Effector memory CD8-positive, alpha-beta T cell (primary cell): Measurements from ENCODE around the gene OSBPL9.
"Not testable (repeated sequence)": the region's sequence is repeated elsewhere in the genome, so short reads cannot be mapped to it uniquely, and the experiment has no call there.

Source experiments
- ATAC-seq: fragments of 150-1000 bp; cut with Tn5 transposase; replicated peaks from 2 replicates; pipeline ENCODE4 v1.10.0; 2021; ENCODE audit warnings: mild to moderate bottlenecking, moderate library complexity
- DNase-seq, 3 experiments: peaks; one replicate each; pipeline ENCODE4 v3.0.0; 2021
- H3K27ac Mint-ChIP-seq, 2 donors: one replicate each; pipeline ENCODE4 v1.8.0; 2022; ENCODE audit warnings: mild to moderate bottlenecking in 2 of 2, mixed read lengths in 2 of 2, moderate library complexity in 2 of 2
- H3K27me3 Mint-ChIP-seq, 2 donors: one replicate each; pipeline ENCODE4 v1.8.0; 2022; ENCODE audit warnings: mixed read lengths in 2 of 2
- H3K36me3 Mint-ChIP-seq: one replicate; pipeline ENCODE4 v1.8.0; 2022; ENCODE audit warnings: mild to moderate bottlenecking, moderate library complexity, mixed read lengths; ENCODE audit not compliant: insufficient read depth
- H3K4me1 Mint-ChIP-seq, 2 donors: one replicate each; pipeline ENCODE4 v1.8.0; 2022; ENCODE audit warnings: low read depth in 2 of 2, mixed read lengths in 2 of 2
- H3K4me3 Mint-ChIP-seq, 2 donors: one replicate each; pipeline ENCODE4 v1.8.0; 2022; ENCODE audit warnings: mild to moderate bottlenecking in 2 of 2, mixed read lengths in 2 of 2, moderate library complexity in 2 of 2
- H3K9me3 Mint-ChIP-seq, 2 donors: one replicate each; pipeline ENCODE4 v1.8.0; 2022; ENCODE audit warnings: mixed read lengths in 2 of 2

Gene OSBPL9

GRCh38 chr1:51726051-51726450 lies 109.2 kb downstream of the OSBPL9 start:
- Mint-ChIP-seq H3K4me1 (peaks cover 16 to 27% of the 10 kb centered on the region in 2 donors), H3K36me3 (peaks cover 12% of the 10 kb centered on the region), H3K27me3 (no peaks in the 10 kb centered on the region), H3K9me3 (no peaks in the 10 kb centered on the region), H3K4me3 (no peak overlapping the region), H3K27ac (peak overlapping the region in 1 of 2 donors; percentile 64)
- no peak for ATAC-seq
- DNase-seq: no peak

- Mint-ChIP-seq H3K27me3 (no peaks in the 10 kb centered on the region), H3K27ac (peak overlapping the region in 1 of 2 donors; percentile 64), H3K36me3 (peaks cover 12% of the 10 kb centered on the region), H3K4me3 (no peak overlapping the region), H3K9me3 (no peaks in the 10 kb centered on the region), H3K4me1 (peaks cover 16 to 27% of the 10 kb centered on the region in 2 donors)
- ATAC-seq (no peak), DNase-seq (no peak)
These were observed 109.8 kb downstream of the OSBPL9 start for GRCh38 chr1:51726544-51727225.

GRCh38 chr1:51727366-51727765 lies 110.5 kb downstream of the OSBPL9 start:
- DNase-seq: no peak
- no peak overlapping the region for H3K27ac Mint-ChIP-seq
- H3K9me3 Mint-ChIP-seq: no peaks in the 10 kb centered on the region
- peak overlapping the region in 1 of 2 donors; percentile 89 for H3K4me3 Mint-ChIP-seq
- H3K4me1 Mint-ChIP-seq: peaks cover 16 to 27% of the 10 kb centered on the region in 2 donors
- no peaks in the 10 kb centered on the region for H3K27me3 Mint-ChIP-seq
- ATAC-seq: no peak
- H3K36me3 Mint-ChIP-seq: peaks cover 12% of the 10 kb centered on the region

- no peak for DNase-seq
- Mint-ChIP-seq H3K27me3 (no peaks in the 10 kb centered on the region), H3K36me3 (peaks cover 12% of the 10 kb centered on the region), H3K9me3 (no peaks in the 10 kb centered on the region), H3K4me3 (peak overlapping the region; percentile 88 to 89), H3K27ac (peak overlapping the region; percentile 90 to 91), H3K4me1 (peaks cover 22 to 34% of the 10 kb centered on the region in 2 donors)
- no peak for ATAC-seq
These were observed 111.8 kb downstream of the OSBPL9 start for GRCh38 chr1:51728611-51729155.

- Mint-ChIP-seq H3K27ac (peak overlapping the region; percentile 90 to 91), H3K9me3 (no peaks in the 10 kb centered on the region), H3K36me3 (peaks cover 12% of the 10 kb centered on the region), H3K4me3 (peak overlapping the region; percentile 88 to 89), H3K4me1 (peaks cover 22 to 34% of the 10 kb centered on the region in 2 donors), H3K27me3 (no peaks in the 10 kb centered on the region)
- peak; percentile 94 for ATAC-seq
- peak; percentile 84 to 90 (median 90) for DNase-seq
These were observed 112.4 kb downstream of the OSBPL9 start for GRCh38 chr1:51729156-51729823.

- DNase-seq (no peak), ATAC-seq (peak; percentile 3)
- peaks cover 24 to 37% of the 10 kb centered on the region in 2 donors for H3K4me1 Mint-ChIP-seq
- no peaks in the 10 kb centered on the region for H3K27me3 Mint-ChIP-seq
- H3K9me3 Mint-ChIP-seq: no peaks in the 10 kb centered on the region
- H3K36me3 Mint-ChIP-seq: peaks cover 12% of the 10 kb centered on the region
- peak overlapping the region; percentile 90 to 91 for H3K27ac Mint-ChIP-seq
- H3K4me3 Mint-ChIP-seq: peak overlapping the region; percentile 88 to 89
These were observed 113.0 kb downstream of the OSBPL9 start for GRCh38 chr1:51729824-51730301.

GRCh38 chr1:51731998-51732397 lies 115.1 kb downstream of the OSBPL9 start:
- Mint-ChIP-seq H3K4me3 (no peak overlapping the region), H3K27ac (no peak overlapping the region), H3K36me3 (peaks cover 12% of the 10 kb centered on the region), H3K27me3 (no peaks in the 10 kb centered on the region), H3K4me1 (peaks cover 33 to 52% of the 10 kb centered on the region in 2 donors), H3K9me3 (no peaks in the 10 kb centered on the region)
- DNase-seq (no peak), ATAC-seq (no peak)

GRCh38 chr1:51732701-51733425 lies 116.0 kb downstream of the OSBPL9 start:
- Mint-ChIP-seq H3K27ac (no peak overlapping the region), H3K4me3 (no peak overlapping the region), H3K27me3 (no peaks in the 10 kb centered on the region), H3K4me1 (peaks cover 33 to 49% of the 10 kb centered on the region in 2 donors), H3K36me3 (peaks cover 12% of the 10 kb centered on the region), H3K9me3 (no peaks in the 10 kb centered on the region)
- no peak for ATAC-seq
- DNase-seq: no peak

GRCh38 chr1:51733426-51733774 lies 116.5 kb downstream of the OSBPL9 start:
- Mint-ChIP-seq H3K4me1 (peaks cover 30 to 45% of the 10 kb centered on the region in 2 donors), H3K36me3 (peaks cover 12% of the 10 kb centered on the region)
- H3K27ac Mint-ChIP-seq, DNase-seq, H3K27me3 Mint-ChIP-seq, ATAC-seq, H3K4me3 Mint-ChIP-seq, H3K9me3 Mint-ChIP-seq: not testable (repeated sequence)

- Mint-ChIP-seq H3K36me3 (peaks cover 12% of the 10 kb centered on the region), H3K27ac (no peak overlapping the region), H3K9me3 (no peaks in the 10 kb centered on the region), H3K4me1 (peaks cover 26 to 44% of the 10 kb centered on the region in 2 donors), H3K27me3 (no peaks in the 10 kb centered on the region), H3K4me3 (no peak overlapping the region)
- ATAC-seq (no peak), DNase-seq (no peak)
These were observed 117.1 kb downstream of the OSBPL9 start for GRCh38 chr1:51733793-51734522.

- peak overlapping the region; percentile 60 to 62 for H3K27ac Mint-ChIP-seq
- H3K27me3 Mint-ChIP-seq: no peaks in the 10 kb centered on the region
- peaks cover 5% of the 10 kb centered on the region for H3K36me3 Mint-ChIP-seq
- H3K4me1 Mint-ChIP-seq: peaks cover 24 to 40% of the 10 kb centered on the region in 2 donors
- no peak overlapping the region for H3K4me3 Mint-ChIP-seq
- H3K9me3 Mint-ChIP-seq: no peaks in the 10 kb centered on the region
- DNase-seq (no peak), ATAC-seq (no peak)
These were observed 118.2 kb downstream of the OSBPL9 start for GRCh38 chr1:51734896-51735745.

- no peaks in the 10 kb centered on the region for H3K36me3 Mint-ChIP-seq
- no peaks in the 10 kb centered on the region for H3K27me3 Mint-ChIP-seq
- no peak for ATAC-seq
- H3K4me1 Mint-ChIP-seq: peaks cover 23 to 36% of the 10 kb centered on the region in 2 donors
- peak overlapping the region in 1 of 2 donors; percentile 60 for H3K27ac Mint-ChIP-seq
- no peak for DNase-seq
- H3K9me3 Mint-ChIP-seq: no peaks in the 10 kb centered on the region
- H3K4me3 Mint-ChIP-seq: no peak overlapping the region
These were observed 118.9 kb downstream of the OSBPL9 start for GRCh38 chr1:51735746-51736254.
